OCI-LY3 (cell line): ENCODE measurements around the gene NAPB.

ENCODE experiments used
- EZH2phosphoT487 ChIP-seq: fragments of 200-600 bp; shearing (Covaris generic); IDR thresholded peaks from 2 replicates; pipeline ENCODE4 v1.6.1; 2018; ENCODE audit warnings: antibody characterized with exemption, mixed run types, low read depth
- TF ChIP-seq, protein P1 (sequence below): fragments of 200-600, 300-600 bp; sonication (generic); IDR thresholded peaks from 2 replicates; pipeline ENCODE4 v1.5.1; 2014; ENCODE audit warnings: antibody characterized with exemption, low read length, low read depth

DNA sequence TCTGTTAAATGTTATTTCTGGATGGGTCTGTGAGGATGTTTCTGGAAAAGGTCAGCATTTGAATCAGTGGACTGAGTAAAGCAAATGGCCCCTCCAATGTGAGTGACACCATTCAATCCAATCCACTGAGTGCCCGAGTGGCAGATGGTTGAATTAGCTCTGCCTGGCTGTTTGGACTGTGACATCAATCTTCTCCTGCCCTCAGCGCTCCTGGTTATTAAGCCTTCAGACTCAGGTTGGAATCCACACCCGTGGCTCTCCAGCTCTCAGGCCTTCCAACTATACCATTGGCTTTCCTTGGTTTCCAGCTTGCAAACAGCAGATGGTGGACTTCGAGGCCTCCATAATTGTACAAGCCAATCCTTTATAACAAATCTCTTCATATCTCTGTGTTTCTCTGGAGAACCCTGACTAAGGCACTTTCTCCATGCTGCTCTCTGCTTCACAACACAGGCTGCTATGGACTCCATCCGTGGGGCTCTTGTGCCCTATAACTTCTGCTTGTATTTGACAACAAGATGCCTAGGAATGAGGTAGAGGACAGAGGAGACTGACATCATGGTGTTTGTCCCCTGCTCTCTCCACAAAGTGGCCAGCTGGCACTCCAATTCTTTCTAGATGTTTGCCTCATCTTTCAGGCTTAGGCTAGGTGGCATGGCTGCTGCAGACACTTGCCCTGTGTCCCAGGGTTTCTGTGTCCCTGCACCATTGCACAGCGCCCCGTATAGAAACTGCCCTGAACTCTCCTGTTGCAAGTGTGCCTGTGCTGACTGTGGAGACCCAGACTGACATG, 13.4 kb upstream of the NAPB start:
- TF ChIP-seq, protein P1, sequence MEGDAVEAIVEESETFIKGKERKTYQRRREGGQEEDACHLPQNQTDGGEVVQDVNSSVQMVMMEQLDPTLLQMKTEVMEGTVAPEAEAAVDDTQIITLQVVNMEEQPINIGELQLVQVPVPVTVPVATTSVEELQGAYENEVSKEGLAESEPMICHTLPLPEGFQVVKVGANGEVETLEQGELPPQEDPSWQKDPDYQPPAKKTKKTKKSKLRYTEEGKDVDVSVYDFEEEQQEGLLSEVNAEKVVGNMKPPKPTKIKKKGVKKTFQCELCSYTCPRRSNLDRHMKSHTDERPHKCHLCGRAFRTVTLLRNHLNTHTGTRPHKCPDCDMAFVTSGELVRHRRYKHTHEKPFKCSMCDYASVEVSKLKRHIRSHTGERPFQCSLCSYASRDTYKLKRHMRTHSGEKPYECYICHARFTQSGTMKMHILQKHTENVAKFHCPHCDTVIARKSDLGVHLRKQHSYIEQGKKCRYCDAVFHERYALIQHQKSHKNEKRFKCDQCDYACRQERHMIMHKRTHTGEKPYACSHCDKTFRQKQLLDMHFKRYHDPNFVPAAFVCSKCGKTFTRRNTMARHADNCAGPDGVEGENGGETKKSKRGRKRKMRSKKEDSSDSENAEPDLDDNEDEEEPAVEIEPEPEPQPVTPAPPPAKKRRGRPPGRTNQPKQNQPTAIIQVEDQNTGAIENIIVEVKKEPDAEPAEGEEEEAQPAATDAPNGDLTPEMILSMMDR, result no peak
- no peak for TF ChIP-seq EZH2phosphoT487
